Nephron (organoid): ENCODE measurements around the gene FOSL2.

Source experiments
- H3K27ac Mint-ChIP-seq, 3 experiments: 2 replicates each; pipeline ENCODE4 v1.8.0; 2020; ENCODE audit warnings: mixed read lengths in 3 of 3, mild to moderate bottlenecking in 2 of 3, moderate library complexity in 1 of 3
- H3K27me3 Mint-ChIP-seq: 2 replicates; pipeline ENCODE4 v1.8.0; 2021; ENCODE audit warnings: low read depth, mild to moderate bottlenecking, moderate library complexity, mixed read lengths
- H3K36me3 Mint-ChIP-seq: 2 replicates; pipeline ENCODE4 v1.8.0; 2020; ENCODE audit warnings: low read depth, mixed read lengths
- H3K4me1 Mint-ChIP-seq: 2 replicates; pipeline ENCODE4 v1.8.0; 2020; ENCODE audit warnings: mixed read lengths
- H3K4me3 Mint-ChIP-seq, 3 experiments: 2 replicates each; pipeline ENCODE4 v1.8.0; 2020; ENCODE audit warnings: mild to moderate bottlenecking in 3 of 3, mixed read lengths in 3 of 3, moderate library complexity in 2 of 3
- H3K9me3 Mint-ChIP-seq: 2 replicates; pipeline ENCODE4 v1.8.0; 2020; ENCODE audit warnings: mixed read lengths
- CTCF ChIP-seq, 3 experiments: fragments of 200-600 bp; sonication (generic); IDR thresholded peaks; one replicate each; pipeline ENCODE4 v1.5.0; 2021; ENCODE audit warnings: antibody characterized with exemption in 3 of 3; ENCODE audit not compliant: unreplicated experiment in 3 of 3

The FOSL2 gene

DNA sequence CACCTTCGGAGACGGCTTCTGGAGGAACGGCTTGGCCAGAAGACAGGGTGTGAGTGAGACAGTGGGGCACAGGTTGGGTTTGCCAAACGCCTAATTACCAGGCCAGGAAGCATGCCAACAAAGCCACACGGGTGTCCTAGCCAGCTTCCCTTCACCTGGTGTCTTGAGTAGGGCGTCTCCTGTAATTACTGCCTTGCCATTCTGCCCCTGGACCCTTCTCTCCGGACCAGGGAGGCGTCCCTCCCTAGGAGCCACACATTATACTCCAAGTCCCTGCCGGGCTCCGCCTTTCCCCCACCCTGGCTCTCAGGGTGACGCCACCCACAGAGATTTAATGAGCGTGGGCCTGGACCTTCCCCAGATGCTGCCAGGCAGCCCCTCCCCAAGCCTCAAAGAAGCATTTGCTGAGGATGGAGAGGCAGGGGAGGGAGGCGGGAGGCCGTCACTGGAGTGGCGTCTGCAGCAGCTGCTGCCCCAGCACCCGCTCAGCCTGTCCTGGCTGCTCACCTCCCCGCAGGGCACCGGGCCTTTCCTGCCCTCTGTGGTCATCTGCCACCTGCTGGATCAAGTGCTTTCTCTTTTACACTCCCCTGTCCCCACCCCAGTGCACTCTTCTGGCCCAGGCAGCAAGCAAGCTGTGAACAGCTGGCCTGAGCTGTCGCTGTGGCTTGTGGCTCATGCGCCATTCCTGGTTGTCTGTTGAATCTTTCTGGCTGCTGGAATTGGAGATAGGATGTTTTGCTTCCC, 20.7 kb downstream of the FOSL2 start:
- TF ChIP-seq CTCF (IDR thresholded peaks at IDR 0.05; ENCODE audit: unreplicated experiment in 3 of 3): no peak
- Mint-ChIP-seq H3K27me3 (no peaks in the 10 kb centered on the region), H3K9me3 (no peaks in the 10 kb centered on the region), H3K27ac (peak overlapping the region in 2 of 3 experiments; percentile 44 to 52), H3K4me1 (peaks cover 19% of the 10 kb centered on the region), H3K4me3 (no peak overlapping the region), H3K36me3 (peaks cover 36% of the 10 kb centered on the region)

DNA sequence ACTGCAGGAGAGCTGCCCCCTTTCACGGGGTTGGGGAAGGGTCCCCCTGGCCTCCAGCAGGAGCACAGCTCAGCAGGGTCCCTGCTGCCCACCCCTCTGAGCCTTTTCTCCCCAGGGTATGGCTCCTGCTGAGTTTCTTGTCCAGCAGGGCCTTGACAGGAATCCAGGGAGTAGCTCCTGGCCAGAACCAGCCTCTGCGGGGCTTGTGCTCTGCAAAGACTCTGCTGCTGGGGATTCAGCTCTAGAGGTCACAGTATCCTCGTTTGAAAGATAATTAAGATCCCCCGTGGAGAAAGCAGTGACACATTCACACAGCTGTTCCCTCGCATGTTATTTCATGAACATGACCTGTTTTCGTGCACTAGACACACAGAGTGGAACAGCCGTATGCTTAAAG, 21.2 kb downstream of the FOSL2 start:
- no peaks in the 10 kb centered on the region for H3K27me3 Mint-ChIP-seq
- no peak for TF ChIP-seq CTCF (IDR thresholded peaks at IDR 0.05; ENCODE audit: unreplicated experiment in 3 of 3)
- peaks cover 19% of the 10 kb centered on the region for H3K4me1 Mint-ChIP-seq
- H3K4me3 Mint-ChIP-seq: no peak overlapping the region
- peak overlapping the region in 2 of 3 experiments; percentile 44 to 52 for H3K27ac Mint-ChIP-seq
- peaks cover 32% of the 10 kb centered on the region for H3K36me3 Mint-ChIP-seq
- H3K9me3 Mint-ChIP-seq: no peaks in the 10 kb centered on the region

- H3K9me3 Mint-ChIP-seq: no peaks in the 10 kb centered on the region
- H3K27ac Mint-ChIP-seq: no peak overlapping the region
- no peaks in the 10 kb centered on the region for H3K27me3 Mint-ChIP-seq
- peaks cover 28% of the 10 kb centered on the region for H3K36me3 Mint-ChIP-seq
- no peak for TF ChIP-seq CTCF (IDR thresholded peaks at IDR 0.05; ENCODE audit: unreplicated experiment in 3 of 3)
- H3K4me1 Mint-ChIP-seq: peaks cover 19% of the 10 kb centered on the region
- H3K4me3 Mint-ChIP-seq: no peak overlapping the region
These were observed 21.9 kb downstream of the FOSL2 start for GRCh38 chr2:28414583-28414982.

DNA sequence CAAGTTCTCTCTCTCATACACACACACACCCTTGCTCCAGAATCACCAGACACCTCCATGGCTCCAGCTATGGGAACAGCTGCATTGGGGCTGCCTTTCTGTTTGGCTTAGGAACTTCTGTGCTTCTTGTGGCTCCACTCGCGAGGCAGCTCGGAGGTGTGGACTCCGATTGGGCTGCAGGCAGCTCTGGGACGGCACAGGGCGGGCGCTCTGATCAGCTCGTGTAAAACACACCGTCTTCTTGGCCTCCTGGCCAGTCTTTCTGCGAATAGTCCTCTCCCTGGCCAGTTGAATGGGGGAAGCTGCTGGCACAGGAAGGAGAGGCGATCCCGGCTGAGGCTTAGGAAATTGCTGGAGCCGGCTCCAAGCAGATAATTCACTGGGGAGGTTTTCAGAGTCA, 22.4 kb downstream of the FOSL2 start:
- Mint-ChIP-seq H3K4me3 (no peak overlapping the region), H3K27me3 (no peaks in the 10 kb centered on the region), H3K4me1 (peaks cover 19% of the 10 kb centered on the region), H3K9me3 (no peaks in the 10 kb centered on the region), H3K36me3 (peaks cover 26% of the 10 kb centered on the region), H3K27ac (peak overlapping the region in 1 of 3 experiments; percentile 64)
- TF ChIP-seq CTCF (IDR thresholded peaks at IDR 0.05; ENCODE audit: unreplicated experiment in 3 of 3): no peak

DNA sequence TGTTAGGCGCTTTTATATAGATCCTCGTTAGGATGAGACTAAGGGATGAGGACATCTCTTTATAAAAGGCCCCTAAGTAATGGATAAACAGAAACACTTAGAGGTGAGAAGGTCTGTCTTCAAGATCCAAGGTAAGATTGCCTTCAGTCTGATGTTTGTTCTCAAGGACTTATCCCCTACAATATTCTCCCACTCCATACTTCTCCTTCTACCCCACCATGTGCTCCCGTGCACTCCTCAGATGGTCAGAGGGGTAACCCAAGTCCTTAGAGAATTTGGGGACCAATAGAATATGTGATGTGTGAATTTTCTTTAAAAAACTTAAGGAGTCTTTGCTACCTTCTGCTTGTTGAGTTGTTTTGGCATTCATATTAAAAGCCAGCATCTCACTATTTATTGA, 23.1 kb downstream of the FOSL2 start:
- Mint-ChIP-seq H3K4me1 (peaks cover 19% of the 10 kb centered on the region), H3K9me3 (no peaks in the 10 kb centered on the region)
- no peak for TF ChIP-seq CTCF (IDR thresholded peaks at IDR 0.05; ENCODE audit: unreplicated experiment in 3 of 3)

GRCh38 chr2:28419003-28419402, 26.3 kb downstream of the FOSL2 start:
- peaks cover 1% of the 10 kb centered on the region for H3K36me3 Mint-ChIP-seq
- no peaks in the 10 kb centered on the region for H3K9me3 Mint-ChIP-seq
- TF ChIP-seq CTCF (IDR thresholded peaks at IDR 0.05; ENCODE audit: unreplicated experiment in 3 of 3): no peak
- H3K4me1 Mint-ChIP-seq: peaks cover 17% of the 10 kb centered on the region
- H3K27me3 Mint-ChIP-seq: peaks cover 1% of the 10 kb centered on the region
- H3K4me3 Mint-ChIP-seq: no peak overlapping the region
- H3K27ac Mint-ChIP-seq: peak overlapping the region in 2 of 3 experiments; percentile 49 to 89

More for the DNA sequence above, 23.1 kb downstream of the FOSL2 start:
- Mint-ChIP-seq H3K36me3 (peaks cover 21% of the 10 kb centered on the region), H3K27me3 (no peaks in the 10 kb centered on the region), H3K4me3 (no peak overlapping the region), H3K27ac (no peak overlapping the region)
